G401 (cell line): Measurements from ENCODE around the gene ADAMTSL4. TPM values are rescaled to one million over a fixed set of nuclear protein-coding genes. Genes with fewer than 3 reads are reported as not detected.

ENCODE experiments used
- DNase-seq: peaks from one replicate; pipeline ENCODE4 v3.0.0-alpha.2; 2015; ENCODE audit warnings: low spot score
- in situ Hi-C: cut with HindIII; loops from 2 replicates; pipeline ENCODE4 v1.10.0; 2016; ENCODE audit warnings: low sequenced_read_pairs, mixed read lengths
- total RNA-seq: library from RNA; depleted of rRNA; stranded (reverse); fragments of >200 nt; shearing (Covaris generic); gene quantifications from 2 replicates; pipeline ENCODE4 v1.2.3, GENCODE V29; 2014; rRNA removed

ADAMTSL4 gene
- total RNA-seq, 1 experiment from 2014 or later, result 22.9 TPM

DNA sequence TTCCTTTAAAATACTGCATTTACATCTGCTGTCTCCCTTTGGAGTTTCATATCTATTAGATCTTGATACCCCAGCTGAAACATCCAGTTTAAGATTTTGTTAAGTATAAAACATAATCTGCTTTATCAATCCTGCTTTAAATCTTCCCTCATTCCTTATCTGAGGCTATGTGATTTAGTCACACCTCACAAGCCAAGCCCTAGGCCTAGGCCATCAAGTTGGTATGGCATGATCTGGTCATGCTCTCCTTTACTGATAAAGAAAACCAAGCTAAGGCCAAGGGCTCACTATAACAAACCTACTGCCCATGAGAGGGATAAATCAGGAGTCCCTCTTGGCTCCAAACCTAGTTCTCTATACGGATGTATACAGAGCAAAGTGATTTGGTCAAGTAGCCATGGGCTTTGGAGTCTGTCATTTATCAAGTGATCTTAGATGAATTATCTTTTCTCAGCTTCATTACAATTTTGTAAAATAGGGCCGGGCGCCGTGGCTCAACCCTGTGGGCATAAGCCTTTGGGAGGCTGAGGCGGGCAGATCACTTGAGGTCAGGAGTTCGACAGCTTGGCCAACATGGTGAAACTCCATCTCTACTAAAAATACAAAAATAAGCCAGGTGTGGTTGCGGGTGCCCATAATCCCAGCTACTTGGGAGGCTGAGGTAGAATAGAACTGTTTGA lies 57.4 kb downstream of the ADAMTSL4 start:
- in situ Hi-C loops, result no loop called here
- no peak for DNase-seq

DNA sequence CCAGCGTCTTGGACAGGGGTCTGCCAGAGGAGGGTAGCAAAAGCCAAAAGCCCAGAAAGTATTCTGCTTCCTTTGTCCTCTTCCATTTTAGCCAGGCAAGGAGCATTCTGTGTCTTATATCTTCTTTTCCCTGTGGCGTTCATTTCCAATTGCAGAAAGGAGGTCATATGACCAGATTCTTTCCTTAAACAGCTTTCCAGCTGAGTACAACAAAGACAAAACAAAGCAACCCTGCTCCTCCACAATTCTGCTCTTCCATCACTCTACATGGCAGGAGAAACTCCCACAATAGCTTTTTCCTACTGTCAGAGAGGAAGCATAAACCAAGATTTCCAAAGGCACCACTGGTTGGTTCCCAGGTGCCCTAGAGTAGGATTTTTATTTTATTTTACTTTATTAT lies 60.5 kb downstream of the ADAMTSL4 start:
- DNase-seq, result no peak
- in situ Hi-C loops, result no loop called here

Other genes with a start within 250 kb of the ADAMTSL4 start
- 42.0 and 52.9 TPM in 2 replicates for gene PRPF3, start 227.9 kb upstream of the ADAMTSL4 start, total RNA-seq
- 5.4 and 5.6 TPM in 2 replicates for gene RPRD2, start 185.3 kb upstream of the ADAMTSL4 start, total RNA-seq
- gene TARS2, start 62.0 kb upstream of the ADAMTSL4 start, total RNA-seq, result 34.6 and 36.7 TPM in 2 replicates
- 44.5 and 60.0 TPM in 2 replicates for gene ECM1, start 41.3 kb upstream of the ADAMTSL4 start, total RNA-seq
- 2.2 TPM in 1 of 2 replicates, not detected in the other for gene FALEC, start 33.7 kb upstream of the ADAMTSL4 start, total RNA-seq
- gene MCL1, start 30.2 kb downstream of the ADAMTSL4 start, total RNA-seq, result 112 and 129 TPM in 2 replicates
- gene ENSA, start 80.2 kb downstream of the ADAMTSL4 start, total RNA-seq, result 219 and 372 TPM in 2 replicates
- 4.4 and 11.1 TPM in 2 replicates for gene GOLPH3L, start 147.7 kb downstream of the ADAMTSL4 start, total RNA-seq
- gene HORMAD1, start 171.5 kb downstream of the ADAMTSL4 start, total RNA-seq, result not detected in 2 replicates
- gene CTSS, start 216.4 kb downstream of the ADAMTSL4 start, total RNA-seq, result not detected in 2 replicates